Measurements from ENCODE around the gene TNRC6A.

GRCh38 chr16:24698308-24698707 lies 31.1 kb upstream of the TNRC6A start:
- TF ChIP-seq GATA2 (IDR thresholded peaks at IDR 0.05; ENCODE audit: low read depth, low read length) (no peak), GATA3 (IDR thresholded peaks at IDR 0.05; ENCODE audit: low read depth, low read length) (no peak)
